Type B pancreatic cell (in vitro differentiated cells): ENCODE data around the gene MRM3. TPM values are rescaled to one million over a fixed set of nuclear protein-coding genes. Genes with fewer than 3 reads are reported as not detected.
"Not testable (repeated sequence)": the region's sequence is repeated elsewhere in the genome, so short reads cannot be mapped to it uniquely, and the experiment has no call there.

Experiments used
- DNase-seq: peaks from one replicate; pipeline ENCODE4 v3.0.0; 2021; ENCODE audit warnings: mixed read lengths; ENCODE audit not compliant: unreplicated experiment; ENCODE audit errors: extremely low spot score
- H3K27ac Mint-ChIP-seq: 2 replicates; pipeline ENCODE4 v1.8.0; 2021; ENCODE audit warnings: mild to moderate bottlenecking, mixed read lengths
- H3K27me3 Mint-ChIP-seq: 2 replicates; pipeline ENCODE4 v1.8.0; 2021; ENCODE audit warnings: mixed read lengths
- H3K36me3 Mint-ChIP-seq: 2 replicates; pipeline ENCODE4 v1.8.0; 2021; ENCODE audit warnings: mixed read lengths
- H3K4me1 Mint-ChIP-seq: one replicate; pipeline ENCODE4 v1.8.0; 2021; ENCODE audit warnings: mixed read lengths; ENCODE audit not compliant: unreplicated experiment
- H3K4me3 Mint-ChIP-seq: 2 replicates; pipeline ENCODE4 v1.8.0; 2021; ENCODE audit warnings: mild to moderate bottlenecking, mixed read lengths
- H3K9me3 Mint-ChIP-seq: 2 replicates; pipeline ENCODE4 v1.8.0; 2021; ENCODE audit warnings: mixed read lengths
- total RNA-seq: library from RNA; stranded (reverse); gene quantifications from 2 replicates; pipeline ENCODE4 v1.2.1, GENCODE V29; 2021; ENCODE audit warnings: low replicate concordance
- TF ChIP-seq, protein P1 (sequence below): fragments of 200-600 bp; sonication (generic); conservative IDR thresholded peaks from 2 replicates; pipeline ENCODE4 v1.5.0; 2021; ENCODE audit warnings: antibody characterized with exemption, mild to moderate bottlenecking

The MRM3 gene
- total RNA-seq, 1 donor from 2014 or later: 21.3 TPM

DNA sequence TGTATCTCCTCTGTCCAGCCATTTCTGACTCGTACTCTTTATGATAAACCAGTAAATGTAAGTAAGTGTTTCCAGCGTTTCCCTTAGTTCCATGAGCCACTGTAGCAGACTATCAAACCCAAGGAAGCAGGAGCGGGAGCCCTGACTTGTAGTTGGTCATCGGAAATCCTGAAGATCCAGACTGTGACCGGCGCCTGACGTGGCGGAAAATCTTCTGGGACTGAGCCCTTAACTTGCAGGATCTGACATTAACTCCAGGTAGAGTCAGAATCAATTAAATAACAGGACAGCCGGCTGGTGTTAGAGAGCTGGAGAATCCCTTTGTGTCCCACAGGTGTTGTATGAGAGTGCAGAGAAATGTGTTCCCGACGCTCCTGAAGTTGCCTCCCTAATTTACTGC lies 4.1 kb upstream of the MRM3 start:
- Mint-ChIP-seq H3K27ac (no peak overlapping the region), H3K36me3 (peaks cover 31% of the 10 kb centered on the region), H3K4me1 (peaks cover 17% of the 10 kb centered on the region), H3K27me3 (no peaks in the 10 kb centered on the region), H3K9me3 (no peaks in the 10 kb centered on the region), H3K4me3 (no peak overlapping the region)
- TF ChIP-seq, protein P1, sequence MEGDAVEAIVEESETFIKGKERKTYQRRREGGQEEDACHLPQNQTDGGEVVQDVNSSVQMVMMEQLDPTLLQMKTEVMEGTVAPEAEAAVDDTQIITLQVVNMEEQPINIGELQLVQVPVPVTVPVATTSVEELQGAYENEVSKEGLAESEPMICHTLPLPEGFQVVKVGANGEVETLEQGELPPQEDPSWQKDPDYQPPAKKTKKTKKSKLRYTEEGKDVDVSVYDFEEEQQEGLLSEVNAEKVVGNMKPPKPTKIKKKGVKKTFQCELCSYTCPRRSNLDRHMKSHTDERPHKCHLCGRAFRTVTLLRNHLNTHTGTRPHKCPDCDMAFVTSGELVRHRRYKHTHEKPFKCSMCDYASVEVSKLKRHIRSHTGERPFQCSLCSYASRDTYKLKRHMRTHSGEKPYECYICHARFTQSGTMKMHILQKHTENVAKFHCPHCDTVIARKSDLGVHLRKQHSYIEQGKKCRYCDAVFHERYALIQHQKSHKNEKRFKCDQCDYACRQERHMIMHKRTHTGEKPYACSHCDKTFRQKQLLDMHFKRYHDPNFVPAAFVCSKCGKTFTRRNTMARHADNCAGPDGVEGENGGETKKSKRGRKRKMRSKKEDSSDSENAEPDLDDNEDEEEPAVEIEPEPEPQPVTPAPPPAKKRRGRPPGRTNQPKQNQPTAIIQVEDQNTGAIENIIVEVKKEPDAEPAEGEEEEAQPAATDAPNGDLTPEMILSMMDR: no peak
- no peak for DNase-seq

DNA sequence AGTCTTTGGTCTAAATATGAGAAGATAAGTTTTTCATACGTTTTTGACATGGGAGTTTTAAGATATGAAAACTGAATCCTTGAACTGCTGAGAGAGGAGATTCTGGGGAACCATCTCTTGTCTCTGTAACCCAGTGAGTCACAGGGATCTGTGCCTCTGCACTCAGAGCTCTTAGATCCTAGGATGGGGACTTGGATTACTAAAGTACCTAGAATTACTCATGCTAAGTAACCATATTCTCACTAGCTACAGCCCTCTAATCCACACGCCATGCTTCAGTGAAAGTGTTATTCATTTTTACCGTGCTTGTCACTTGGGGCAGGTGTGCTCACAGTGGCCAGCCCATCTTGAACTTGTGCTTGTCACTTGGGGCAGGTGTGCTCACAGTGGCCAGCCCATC lies 2.0 kb downstream of the MRM3 start:
- TF ChIP-seq, protein P1: no peak

DNA sequence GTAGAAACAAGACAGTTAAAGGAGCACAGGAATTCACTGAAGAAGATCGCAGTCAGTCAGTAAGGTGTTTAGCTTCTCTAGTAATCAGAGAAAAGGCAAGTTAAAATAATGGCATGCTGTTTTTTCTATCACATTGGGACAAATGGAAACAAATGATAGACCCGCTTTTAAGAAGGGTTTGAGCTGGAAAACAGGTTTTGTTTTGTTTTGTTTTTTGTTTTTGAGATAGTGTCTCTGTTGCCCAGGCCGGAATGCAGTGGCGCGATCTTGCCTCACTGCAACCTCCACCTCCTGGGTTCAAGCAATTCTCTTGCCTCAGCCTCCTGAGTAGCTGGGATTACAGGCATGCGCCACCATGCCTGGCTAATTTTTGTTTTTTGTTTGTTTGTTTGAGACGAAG lies 3.7 kb downstream of the MRM3 start:
- H3K9me3 Mint-ChIP-seq, H3K4me3 Mint-ChIP-seq, H3K27ac Mint-ChIP-seq, H3K36me3 Mint-ChIP-seq, DNase-seq, H3K27me3 Mint-ChIP-seq: not testable (repeated sequence)
- peaks cover 16% of the 10 kb centered on the region for H3K4me1 Mint-ChIP-seq

More for the DNA sequence above, 2.0 kb downstream of the MRM3 start:
- Mint-ChIP-seq H3K4me3 (peak overlapping the region; percentile 98), H3K4me1 (peaks cover 16% of the 10 kb centered on the region), H3K36me3 (no peaks in the 10 kb centered on the region), H3K27ac (peak overlapping the region; percentile 44), H3K9me3 (no peaks in the 10 kb centered on the region), H3K27me3 (no peaks in the 10 kb centered on the region)
- DNase-seq: no peak

DNA sequence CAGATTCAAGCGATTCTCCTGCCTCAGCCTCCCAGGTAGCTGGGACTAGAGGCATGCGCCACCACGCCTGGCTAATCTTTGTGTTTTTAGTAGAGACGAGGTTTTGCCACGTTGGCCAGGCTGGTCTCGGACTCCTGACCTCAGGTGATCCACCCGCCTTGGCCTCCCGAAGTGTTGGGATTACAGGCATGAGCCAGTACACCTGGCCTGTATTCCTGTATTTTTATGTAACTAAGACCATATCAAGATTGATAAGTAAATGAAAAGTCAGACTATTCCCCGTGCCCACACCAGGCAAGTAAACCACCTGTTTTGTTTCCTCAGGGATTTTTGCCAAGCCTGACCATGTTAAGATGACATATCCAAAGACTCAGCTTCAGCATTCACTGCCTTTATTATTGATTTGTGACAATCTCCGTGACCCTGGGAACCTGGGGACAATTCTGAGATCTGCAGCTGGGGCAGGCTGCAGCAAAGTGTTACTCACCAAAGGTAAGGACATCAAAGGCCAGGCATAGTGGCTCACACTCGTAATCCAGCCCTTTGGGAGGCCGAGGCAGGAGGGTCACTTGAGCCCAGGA lies 5.6 kb downstream of the MRM3 start:
- TF ChIP-seq, protein P1: no peak
- H3K4me3 Mint-ChIP-seq: no peak overlapping the region
- no peak overlapping the region for H3K27ac Mint-ChIP-seq
- H3K4me1 Mint-ChIP-seq: peaks cover 8% of the 10 kb centered on the region
- no peaks in the 10 kb centered on the region for H3K27me3 Mint-ChIP-seq
- no peak for DNase-seq
- peaks cover 8% of the 10 kb centered on the region for H3K36me3 Mint-ChIP-seq
- no peaks in the 10 kb centered on the region for H3K9me3 Mint-ChIP-seq

DNA sequence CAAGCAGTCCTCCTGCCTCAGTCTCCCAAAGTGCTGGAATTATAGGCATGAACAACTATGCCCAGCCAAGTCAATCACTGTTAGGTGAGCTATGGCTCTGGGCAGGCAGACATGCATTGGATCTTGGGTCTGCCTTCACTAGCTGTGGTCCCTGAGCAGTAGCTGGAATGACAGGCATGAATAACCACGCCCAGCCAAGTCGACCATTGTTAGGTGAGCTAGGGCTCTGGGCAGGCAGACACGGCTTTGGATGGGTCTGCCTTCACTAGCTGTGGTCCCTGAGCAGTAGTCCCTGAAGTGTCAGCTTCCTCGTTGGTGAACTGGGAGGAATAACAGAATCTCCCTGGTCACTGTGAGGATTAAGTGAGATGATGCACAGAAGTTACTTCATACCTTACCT lies 6.4 kb downstream of the MRM3 start:
- Mint-ChIP-seq H3K9me3 (no peaks in the 10 kb centered on the region), H3K4me3 (no peak overlapping the region), H3K27ac (no peak overlapping the region), H3K27me3 (no peaks in the 10 kb centered on the region), H3K4me1 (peaks cover 4% of the 10 kb centered on the region), H3K36me3 (peaks cover 8% of the 10 kb centered on the region)
- TF ChIP-seq, protein P1: no peak
- DNase-seq: no peak

DNA sequence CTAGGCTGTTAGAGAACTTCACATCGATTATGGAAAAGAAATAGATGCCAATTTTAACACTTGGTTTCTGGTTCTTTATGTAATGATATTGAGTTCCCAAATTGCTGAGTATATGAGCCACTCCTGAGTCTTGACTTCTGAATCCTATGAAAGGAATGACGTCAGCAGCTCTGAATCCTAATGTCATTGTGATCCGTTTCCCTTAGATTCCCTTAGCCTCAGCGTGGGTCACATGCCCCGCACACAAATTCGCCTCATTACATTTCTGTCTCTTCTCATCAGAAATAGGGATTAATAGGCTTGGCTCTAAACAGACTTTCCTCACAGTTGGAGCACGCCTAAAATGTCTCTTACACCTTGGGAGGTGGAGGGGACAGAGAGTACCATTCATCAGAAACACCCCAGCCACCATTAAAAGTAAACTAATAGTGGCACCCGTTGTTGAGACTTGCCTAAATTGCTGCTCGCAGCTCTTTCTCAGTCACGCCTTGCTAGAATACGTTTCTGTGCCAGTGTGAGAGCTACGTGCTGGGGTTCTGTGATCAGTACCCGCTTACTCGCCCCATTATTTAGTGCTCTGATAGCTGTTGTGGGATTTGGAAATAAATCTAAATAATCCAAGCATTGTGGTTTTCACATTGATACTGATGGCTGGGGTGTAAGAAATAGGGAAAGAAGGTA lies 7.1 kb downstream of the MRM3 start:
- Mint-ChIP-seq H3K27me3 (no peaks in the 10 kb centered on the region), H3K4me3 (peak overlapping the region; percentile 52), H3K36me3 (peaks cover 8% of the 10 kb centered on the region), H3K9me3 (no peaks in the 10 kb centered on the region), H3K4me1 (peaks cover under 1% of the 10 kb centered on the region), H3K27ac (peak overlapping the region; percentile 96)
- no peak for DNase-seq
- TF ChIP-seq, protein P1: no peak

DNA sequence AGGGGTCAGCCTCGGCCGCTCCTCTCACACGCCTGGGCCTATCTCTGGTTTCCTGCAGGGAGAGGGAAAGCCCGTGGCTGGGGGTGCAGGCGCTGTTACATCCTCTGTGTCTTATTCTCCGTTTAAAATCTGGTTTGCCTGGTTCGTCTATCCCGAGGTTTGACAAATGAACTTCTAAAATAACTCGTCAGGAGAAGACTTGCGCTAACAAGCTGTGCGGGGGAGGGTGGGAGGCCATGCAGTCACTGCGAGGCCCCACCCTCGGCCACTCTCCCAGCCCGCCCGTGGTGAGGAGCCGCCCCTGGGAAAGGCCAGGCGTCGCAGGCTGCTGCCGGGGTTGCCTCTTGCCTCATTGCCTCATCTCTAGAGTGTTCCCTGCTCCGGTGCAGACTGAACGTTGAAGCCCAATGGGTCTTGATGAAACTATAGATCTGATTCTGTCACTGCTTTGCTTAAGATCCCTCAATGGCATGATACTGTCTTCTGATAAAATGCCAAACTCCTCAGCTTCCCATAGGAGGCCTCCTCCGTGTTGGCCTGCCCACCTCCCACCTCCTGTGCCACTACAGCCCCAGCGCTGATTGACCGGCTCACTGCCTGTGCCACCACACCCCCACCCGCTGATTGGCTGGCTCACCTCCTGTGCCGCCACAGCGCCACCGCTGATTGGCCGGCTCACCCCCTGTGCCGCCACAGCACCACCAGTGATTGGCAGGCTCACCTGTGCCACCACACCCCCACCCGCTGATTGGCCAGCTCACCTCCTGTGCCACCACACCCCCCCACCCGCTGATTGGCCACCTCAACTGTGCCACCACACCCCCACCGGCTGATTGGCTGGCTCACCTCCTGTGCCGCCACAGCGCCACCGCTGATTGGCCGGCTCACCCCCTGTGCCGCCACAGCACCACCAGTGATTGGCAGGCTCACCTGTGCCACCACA lies 8.0 kb downstream of the MRM3 start:
- H3K27me3 Mint-ChIP-seq, DNase-seq, H3K36me3 Mint-ChIP-seq, H3K9me3 Mint-ChIP-seq, H3K4me1 Mint-ChIP-seq: not testable (repeated sequence)
- H3K27ac Mint-ChIP-seq: peak overlapping the region; percentile 96
- H3K4me3 Mint-ChIP-seq: peak overlapping the region; percentile 52

DNA sequence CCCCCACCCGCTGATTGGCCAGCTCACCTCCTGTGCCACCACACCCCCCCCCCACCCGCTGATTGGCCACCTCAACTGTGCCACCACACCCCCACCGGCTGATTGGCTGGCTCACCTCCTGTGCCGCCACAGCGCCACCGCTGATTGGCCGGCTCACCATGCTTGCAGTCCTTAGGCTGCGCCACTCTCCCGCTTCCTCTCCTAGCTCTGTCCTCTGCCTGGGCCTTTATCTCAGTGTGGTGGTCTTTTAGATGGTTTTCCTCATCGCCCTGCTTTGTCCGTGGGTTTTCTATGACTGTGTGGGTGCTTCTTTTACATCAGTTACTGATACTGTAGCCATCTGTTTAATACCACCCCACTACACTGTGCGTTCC lies 8.7 kb downstream of the MRM3 start:
- not testable (repeated sequence) for H3K27me3 Mint-ChIP-seq, H3K9me3 Mint-ChIP-seq, H3K4me1 Mint-ChIP-seq, DNase-seq, H3K36me3 Mint-ChIP-seq, H3K4me3 Mint-ChIP-seq
- peak overlapping the region; percentile 76 for H3K27ac Mint-ChIP-seq
